NCI-H128 (cell line): ENCODE data around the gene SF3B3.
A peak's percentile ranks its signal among the peaks of the same experiment; 100 is the strongest.
"Not testable (repeated sequence)": the region's sequence is repeated elsewhere in the genome, so short reads cannot be mapped to it uniquely, and the experiment has no call there.

Experiments used
- DNase-seq: peaks from one replicate; lab custom pipeline; 2025; ENCODE audit not compliant: unreplicated experiment; lab: John Stamatoyannopoulos, UW

SF3B3 gene

DNA sequence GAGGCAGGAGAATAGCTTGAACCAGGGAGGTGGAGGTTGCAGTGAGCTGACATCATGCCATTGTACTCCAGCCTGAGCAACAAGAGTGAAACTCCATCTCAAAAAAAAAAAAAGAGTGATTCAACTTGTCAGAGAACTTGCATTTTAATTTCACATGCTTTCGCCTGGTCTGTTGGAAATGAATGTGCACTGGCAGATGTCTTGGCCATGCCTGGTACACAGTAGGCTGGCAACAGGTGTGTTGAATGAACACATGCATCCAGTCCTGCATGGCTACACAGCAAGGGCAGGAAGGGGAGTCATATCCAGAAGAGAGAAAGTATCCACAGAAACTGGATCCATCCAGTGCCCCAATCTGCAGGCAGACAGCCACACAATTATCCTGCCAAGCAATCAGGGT is 11.8 kb upstream of the SF3B3 start:
- DNase-seq: no peak

- no peak for DNase-seq
Observed at GRCh38 chr16:70512456-70512855, 11.2 kb upstream of the SF3B3 start.

GRCh38 chr16:70520612-70521297 is 2.9 kb upstream of the SF3B3 start:
- no peak for DNase-seq

DNA sequence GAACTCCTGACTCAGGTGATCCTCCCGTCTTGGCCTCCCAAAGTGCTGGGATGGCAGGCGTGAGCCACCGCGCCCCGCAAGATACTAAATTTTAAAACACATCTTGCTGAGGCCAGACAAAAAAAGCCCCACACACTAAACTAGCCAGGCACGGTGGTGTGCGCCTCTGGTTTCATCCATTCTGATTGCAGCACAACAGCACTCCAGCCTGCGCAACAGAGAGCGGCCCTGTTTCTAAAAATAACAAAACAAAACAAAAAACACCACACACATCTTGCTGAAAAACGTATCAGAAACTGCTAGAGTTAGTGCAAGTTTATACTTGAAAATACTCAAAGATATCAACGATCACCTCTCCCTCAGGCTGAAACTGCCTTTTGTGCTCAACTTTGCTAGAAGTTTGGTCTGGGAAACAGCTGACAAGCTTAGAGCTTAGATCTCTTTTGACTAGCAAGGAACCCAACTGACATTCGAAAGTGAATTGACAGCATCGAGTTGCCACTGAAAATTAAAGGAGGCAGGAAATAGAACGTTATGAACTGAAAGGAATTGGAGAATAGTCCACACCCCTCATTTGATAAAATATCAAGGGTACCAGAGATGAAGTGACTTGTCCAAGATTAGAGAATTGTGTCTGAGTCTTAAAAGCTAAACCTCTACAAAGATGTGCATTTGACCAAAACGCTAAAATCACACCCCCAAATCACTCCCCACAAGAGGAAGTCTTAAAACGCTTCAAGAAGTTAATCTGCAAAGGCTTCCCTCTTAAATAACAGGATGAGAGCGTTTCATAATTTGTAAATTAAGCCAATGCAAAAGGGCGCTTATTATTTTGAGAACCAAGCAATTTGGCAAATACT is 1.2 kb upstream of the SF3B3 start:
- DNase-seq: no peak

GRCh38 chr16:70523076-70523742 is 407 bp upstream of the SF3B3 start, which contains the start of gene COG4:
Gene COG4 (minus strand): TSS chr16:70523554. CDS start chr16:70523543, 11 bp downstream.
- DNase-seq: peak; percentile 59

DNA sequence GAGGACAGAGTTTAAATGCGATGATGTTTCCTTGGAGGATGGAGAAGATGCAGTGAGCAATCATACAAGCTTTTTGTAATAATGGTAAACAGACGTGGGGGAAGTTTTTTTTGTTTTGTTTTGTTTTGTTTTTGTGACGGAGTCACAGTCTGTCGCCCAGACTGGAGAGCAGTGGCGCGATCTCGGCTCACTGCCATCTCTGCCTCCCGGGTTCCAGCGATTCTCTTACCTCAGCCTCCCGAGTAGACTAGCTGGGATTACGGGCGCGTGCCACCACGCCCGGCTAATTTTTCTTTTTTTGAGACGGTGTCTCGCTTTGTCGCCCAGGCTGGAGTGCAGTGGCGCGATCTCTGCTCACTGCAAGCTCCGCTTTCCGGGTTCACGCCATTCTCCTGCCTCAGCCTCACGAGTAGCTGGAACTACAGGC is 796 bp downstream of the SF3B3 start:
- DNase-seq: not testable (repeated sequence)

- no peak for DNase-seq
Observed at GRCh38 chr16:70526403-70526802, 2.8 kb downstream of the SF3B3 start.

DNA sequence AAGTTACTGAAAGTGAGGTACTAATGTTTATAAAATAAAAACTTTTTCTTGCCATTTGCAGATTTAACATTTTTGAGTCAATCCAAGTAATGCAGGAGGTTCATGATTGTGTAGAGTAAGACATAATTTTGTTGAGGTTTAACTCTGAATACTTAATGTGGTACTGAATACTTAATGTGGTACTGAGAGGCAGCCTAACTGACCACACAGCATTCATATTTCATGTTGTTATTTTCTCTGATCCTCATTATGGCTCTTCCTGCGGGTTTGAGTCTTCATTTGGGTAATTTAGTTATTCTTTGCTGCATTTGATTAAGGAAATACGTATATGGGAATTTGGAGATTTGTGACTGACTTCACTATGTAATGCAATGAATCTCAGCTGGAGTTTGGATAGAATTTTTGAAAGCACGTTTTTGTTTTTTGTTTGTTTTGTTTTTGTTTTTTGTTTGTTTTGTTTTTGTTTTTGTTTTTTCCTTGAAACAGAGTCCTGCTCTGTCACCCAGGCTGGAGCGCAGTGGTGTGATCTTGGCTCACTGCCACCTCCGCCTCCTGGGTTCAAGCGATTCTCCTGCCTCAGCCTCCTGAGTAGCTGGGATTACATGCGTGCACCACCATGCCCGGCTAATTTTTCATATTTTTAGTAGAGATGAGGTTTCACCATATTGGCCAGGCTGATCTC is 3.8 kb downstream of the SF3B3 start:
- no peak for DNase-seq

DNA sequence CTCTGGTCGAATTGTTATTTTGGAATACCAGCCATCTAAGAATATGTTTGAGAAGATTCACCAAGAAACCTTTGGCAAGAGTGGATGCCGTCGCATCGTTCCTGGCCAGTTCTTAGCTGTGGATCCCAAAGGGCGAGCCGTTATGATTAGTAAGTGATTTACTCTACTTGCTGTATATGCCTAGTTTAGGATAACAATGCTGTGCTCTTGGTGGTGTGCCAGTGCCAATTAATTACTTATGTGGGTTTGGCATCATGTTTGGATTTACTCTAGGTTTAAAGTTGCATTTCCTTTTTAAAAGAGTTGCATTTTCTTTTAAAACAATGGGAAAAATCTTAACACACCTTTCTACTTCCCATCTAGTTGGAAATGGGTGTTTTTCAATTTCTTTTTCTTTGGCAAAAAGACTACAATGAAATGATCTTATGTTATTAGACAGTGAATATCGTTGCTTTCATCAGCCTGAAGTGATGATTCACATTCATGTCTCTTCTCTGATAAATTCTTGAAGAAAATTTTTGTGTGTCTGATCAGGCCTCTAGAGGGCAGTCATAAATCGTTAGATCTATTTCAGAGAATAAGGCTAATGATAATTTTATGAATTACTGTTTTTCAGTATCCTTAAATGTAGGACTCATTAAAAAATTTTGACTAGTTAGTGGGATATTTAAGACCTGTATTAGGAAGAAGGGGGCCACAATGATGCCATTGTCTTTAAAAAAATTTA is 5.6 kb downstream of the SF3B3 start:
- DNase-seq: no peak

DNA sequence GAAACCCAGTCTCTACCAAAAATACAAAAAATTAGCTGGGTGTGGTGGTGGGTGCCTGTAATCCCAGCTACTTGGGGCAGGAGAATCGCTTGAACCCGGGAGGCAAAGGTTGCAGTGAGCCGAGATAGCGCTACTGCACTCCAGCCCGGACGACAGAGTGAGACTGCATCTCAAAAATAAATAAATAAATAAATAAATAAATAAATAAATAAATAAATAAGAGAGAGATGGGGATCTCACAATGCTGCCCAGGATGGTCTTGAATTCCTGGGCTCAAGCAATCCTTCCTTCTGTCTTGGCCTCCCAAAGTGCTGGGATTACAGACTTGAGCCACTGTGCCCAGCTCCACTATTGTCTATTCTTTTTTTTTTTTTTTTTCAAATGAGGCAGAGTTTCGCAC is 6.3 kb downstream of the SF3B3 start:
- not testable (repeated sequence) for DNase-seq

DNA sequence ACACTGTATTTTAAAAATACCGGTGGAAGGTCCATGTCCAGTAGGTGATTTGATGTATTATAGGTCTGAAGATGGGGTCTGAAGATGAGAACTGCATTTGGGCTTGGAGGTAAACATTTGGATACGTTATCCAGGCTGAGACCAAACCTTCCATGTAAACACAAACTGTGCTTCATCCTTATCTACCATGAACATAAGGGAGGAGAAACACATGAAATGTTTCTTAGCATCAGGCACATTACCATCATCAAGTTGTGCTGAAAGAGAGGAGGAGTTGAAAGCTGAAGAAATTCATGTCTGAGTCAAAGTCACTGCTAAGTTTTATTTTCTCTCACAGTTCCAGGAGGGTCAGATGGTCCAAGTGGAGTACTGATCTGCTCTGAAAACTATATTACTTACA is 11.4 kb downstream of the SF3B3 start:
- DNase-seq: no peak

- DNase-seq: no peak
Observed at GRCh38 chr16:70540994-70541393, 17.4 kb downstream of the SF3B3 start.

DNA sequence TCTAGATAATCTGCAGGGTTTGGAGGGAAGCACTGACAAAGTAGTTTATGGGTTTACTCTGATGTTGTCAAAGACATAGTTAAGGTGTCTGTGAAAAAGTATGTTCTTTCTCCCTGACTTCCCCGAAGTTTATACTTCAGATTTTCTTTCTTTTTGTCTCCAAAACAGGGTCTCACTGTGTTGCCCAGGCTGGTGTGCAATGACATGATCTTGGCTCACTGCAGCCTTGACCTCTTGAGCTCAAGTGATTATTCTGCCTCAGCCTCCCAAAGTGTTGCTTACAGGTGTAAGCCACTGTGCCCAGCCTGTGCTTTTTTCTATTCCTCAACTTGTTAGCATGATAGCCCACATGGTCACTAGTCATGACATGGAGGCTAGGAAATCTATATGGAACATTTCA is 20.9 kb downstream of the SF3B3 start:
- no peak for DNase-seq

GRCh38 chr16:70548936-70549335 is 25.3 kb downstream of the SF3B3 start:
- no peak for DNase-seq

GRCh38 chr16:70550082-70550481 is 26.5 kb downstream of the SF3B3 start:
- no peak for DNase-seq

- DNase-seq: no peak
Observed at GRCh38 chr16:70551788-70552187, 28.2 kb downstream of the SF3B3 start.

- DNase-seq: no peak
Observed at GRCh38 chr16:70552675-70553074, 29.1 kb downstream of the SF3B3 start.

GRCh38 chr16:70553645-70554044 is 30.0 kb downstream of the SF3B3 start:
- no peak for DNase-seq

DNA sequence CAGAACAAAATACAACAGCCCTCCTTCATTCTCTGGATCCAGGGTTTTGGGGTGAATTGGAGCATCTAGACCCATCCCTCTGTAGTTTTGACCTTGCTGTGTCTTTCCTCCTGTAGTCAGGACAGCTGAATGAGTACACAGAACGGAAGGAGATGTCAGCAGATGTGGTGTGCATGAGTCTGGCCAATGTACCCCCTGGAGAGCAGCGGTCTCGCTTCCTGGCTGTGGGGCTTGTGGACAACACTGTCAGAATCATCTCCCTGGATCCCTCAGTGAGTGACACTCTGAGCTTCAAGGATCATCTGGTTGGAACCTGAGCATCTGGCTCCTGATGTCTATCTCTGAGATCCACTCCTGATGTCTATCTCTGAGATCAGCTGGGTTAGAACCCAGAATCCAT is 32.4 kb downstream of the SF3B3 start:
- DNase-seq: no peak

- no peak for DNase-seq
Observed at GRCh38 chr16:70561623-70562022, 38.0 kb downstream of the SF3B3 start.

DNA sequence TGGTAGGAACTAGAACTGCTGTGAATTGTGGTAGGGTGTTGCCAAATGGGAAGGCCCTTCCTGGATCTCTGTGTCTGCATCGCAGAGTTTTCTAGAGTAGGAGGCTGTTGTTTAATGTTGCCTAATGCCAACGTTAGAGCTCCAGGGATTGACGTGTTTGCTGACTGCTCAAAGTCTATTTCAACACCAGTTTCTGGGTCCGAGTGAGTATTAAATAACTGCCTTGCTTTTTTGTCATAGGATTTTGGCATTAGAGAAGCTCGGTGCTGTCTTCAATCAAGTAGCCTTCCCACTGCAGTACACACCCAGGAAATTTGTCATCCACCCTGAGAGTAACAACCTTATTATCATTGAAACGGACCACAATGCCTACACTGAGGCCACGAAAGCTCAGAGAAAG is 40.0 kb downstream of the SF3B3 start:
- no peak for DNase-seq
